ENCODE measurements around the gene FANK1. TPM values are rescaled to one million over a fixed set of nuclear protein-coding genes. Genes with fewer than 3 reads are reported as not detected.

The FANK1 gene
- total and polyA plus RNA-seq, 11 donors = 0.33 to 1.8 (median 0.44) TPM; not detected in 3

DNA sequence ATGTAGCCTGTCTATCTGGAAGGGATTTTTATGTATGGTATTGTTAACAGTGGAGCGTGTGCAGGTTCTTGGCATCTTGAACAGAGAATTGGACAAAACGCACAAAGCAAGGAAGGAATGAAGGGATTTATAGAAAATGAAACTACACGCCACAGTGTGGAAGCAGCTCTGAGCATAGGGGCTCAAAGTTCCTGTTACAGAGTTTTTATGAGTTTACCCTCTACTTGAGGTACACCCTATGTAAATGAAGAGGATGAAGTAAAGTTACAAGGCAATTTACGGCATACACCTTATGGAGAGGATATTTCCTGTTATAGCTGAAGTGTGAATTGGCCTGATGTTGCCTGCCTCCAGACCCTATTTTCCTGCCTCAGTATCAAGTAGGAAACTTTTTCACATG, 33.3 kb downstream of the FANK1 start:
- DNase-seq = no peak

DNA sequence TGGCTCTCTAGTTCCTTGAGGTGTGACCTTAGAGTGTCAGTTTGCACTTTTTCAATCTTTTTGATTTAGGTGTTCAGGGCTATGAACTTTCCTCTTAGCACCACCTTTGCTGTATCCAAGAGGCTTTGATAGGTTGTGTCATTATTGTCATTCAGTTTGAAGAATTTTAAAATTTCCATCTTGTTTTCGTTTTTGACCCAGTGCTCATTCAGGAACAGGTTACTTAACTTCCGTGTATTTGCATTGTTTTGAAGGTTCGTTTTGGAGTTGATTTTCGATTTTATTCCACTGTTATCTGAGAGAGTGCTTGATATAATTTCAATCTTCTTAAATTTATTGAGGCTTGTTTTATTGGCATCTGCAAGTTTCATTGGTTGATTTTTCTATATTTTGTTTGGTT, 37.3 kb downstream of the FANK1 start:
- H3K4me3 ChIP-seq = no peak overlapping the region
- H3K27me3 ChIP-seq = no peaks in the 10 kb centered on the region
- peaks cover 0 to 6% (median 0%) of the 10 kb centered on the region in 12 donors for H3K4me1 ChIP-seq
- H3K27ac ChIP-seq = no peak overlapping the region
- intact Hi-C loops (cut with DNase I) = loop anchor here in 2 of 10 donors (2.0 to 5.0 kb wide), 2 partner anchors 31 to 814 kb away; no protein-coding TSS in a partner anchor
- 60 to 71% (median 65%) methylated on average over 4 of the region's 4 CpGs for WGBS, 4 donors
- TF ChIP-seq, protein P1, sequence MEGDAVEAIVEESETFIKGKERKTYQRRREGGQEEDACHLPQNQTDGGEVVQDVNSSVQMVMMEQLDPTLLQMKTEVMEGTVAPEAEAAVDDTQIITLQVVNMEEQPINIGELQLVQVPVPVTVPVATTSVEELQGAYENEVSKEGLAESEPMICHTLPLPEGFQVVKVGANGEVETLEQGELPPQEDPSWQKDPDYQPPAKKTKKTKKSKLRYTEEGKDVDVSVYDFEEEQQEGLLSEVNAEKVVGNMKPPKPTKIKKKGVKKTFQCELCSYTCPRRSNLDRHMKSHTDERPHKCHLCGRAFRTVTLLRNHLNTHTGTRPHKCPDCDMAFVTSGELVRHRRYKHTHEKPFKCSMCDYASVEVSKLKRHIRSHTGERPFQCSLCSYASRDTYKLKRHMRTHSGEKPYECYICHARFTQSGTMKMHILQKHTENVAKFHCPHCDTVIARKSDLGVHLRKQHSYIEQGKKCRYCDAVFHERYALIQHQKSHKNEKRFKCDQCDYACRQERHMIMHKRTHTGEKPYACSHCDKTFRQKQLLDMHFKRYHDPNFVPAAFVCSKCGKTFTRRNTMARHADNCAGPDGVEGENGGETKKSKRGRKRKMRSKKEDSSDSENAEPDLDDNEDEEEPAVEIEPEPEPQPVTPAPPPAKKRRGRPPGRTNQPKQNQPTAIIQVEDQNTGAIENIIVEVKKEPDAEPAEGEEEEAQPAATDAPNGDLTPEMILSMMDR (IDR thresholded peaks at IDR 0.05) = no peak
- TF ChIP-seq POLR2A (IDR thresholded peaks at IDR 0.05) = no peak
- no peaks in the 10 kb centered on the region for H3K36me3 ChIP-seq
- peaks cover 0 to 6% (median 0%) of the 10 kb centered on the region in 12 donors for H3K9me3 ChIP-seq
- no peak for ATAC-seq
- DNase-seq = no peak

More for the DNA sequence above, 33.3 kb downstream of the FANK1 start:
- Histone ChIP-seq H3K36me3 (no peaks in the 10 kb centered on the region), H3K27ac (no peak overlapping the region), H3K9me3 (peaks cover 0 to 6% (median 0%) of the 10 kb centered on the region in 12 donors), H3K4me1 (peaks cover 0 to 6% (median 0%) of the 10 kb centered on the region in 12 donors), H3K27me3 (no peaks in the 10 kb centered on the region), H3K4me3 (no peak overlapping the region)
- whole genome bisulfite sequencing, 4 donors = 90 to 93% (median 91%) methylated on average over 4 of the region's 4 CpGs
- intact Hi-C loops (cut with DNase I) = loop anchor here in 1 of 10 donors (5.0 kb wide), 1 partner anchor 818 kb away; no protein-coding TSS in a partner anchor
- ATAC-seq = no peak
- no peak for TF ChIP-seq POLR2A (IDR thresholded peaks at IDR 0.05)
- TF ChIP-seq, protein P1 (IDR thresholded peaks at IDR 0.05) = no peak

DNA sequence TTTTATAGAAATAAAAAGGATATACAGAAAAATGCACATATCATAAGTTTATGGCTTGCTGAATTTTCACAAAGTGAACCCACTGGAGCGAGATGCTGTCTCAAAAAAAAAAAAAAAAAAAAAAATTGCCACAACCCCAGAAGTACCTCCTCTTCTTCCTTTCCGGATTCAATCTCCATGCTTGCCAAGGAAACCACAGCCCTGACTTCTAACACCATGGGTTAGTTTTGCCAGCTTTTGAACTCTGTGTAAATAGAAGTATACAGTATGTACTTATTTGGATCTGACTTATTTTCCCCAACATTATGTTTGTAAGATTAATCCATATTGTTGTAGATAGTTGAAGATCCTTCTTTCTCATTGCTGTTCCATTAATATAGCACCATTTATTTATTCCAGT, 40.0 kb downstream of the FANK1 start:
- Histone ChIP-seq H3K36me3 (no peaks in the 10 kb centered on the region), H3K4me3 (no peak overlapping the region), H3K4me1 (peaks cover 0 to 6% (median 0%) of the 10 kb centered on the region in 12 donors), H3K9me3 (peaks cover 0 to 2% (median 0%) of the 10 kb centered on the region in 12 donors), H3K27me3 (no peaks in the 10 kb centered on the region), H3K27ac (no peak overlapping the region)
- WGBS, 4 donors = 71 to 77% (median 74%) methylated on average over 2 of the region's 2 CpGs
- DNase-seq (no peak), ATAC-seq (no peak)
- intact Hi-C loops (cut with DNase I) = no loop called here
- TF ChIP-seq POLR2A (IDR thresholded peaks at IDR 0.05) = no peak
- TF ChIP-seq, protein P1 (IDR thresholded peaks at IDR 0.05) = no peak

DNA sequence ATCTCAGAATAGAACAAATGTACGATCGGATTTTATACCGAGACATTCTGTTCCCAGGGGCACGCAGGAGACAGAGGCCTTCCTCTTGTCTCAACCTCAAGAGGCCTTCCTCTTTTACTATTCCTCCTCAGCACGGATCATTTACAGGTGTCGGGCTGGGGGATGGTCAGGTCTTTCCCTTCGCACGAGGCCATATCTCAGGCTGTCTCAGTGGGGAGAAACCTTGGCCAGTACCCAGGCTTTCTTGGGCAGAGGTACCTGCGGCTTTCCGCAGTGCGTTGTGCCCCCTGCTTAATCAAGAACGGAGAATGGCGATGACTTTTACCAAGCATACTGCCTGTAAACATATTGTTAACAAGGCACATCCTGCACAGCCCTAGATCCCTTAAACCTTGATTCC, 44.2 kb downstream of the FANK1 start:
- Histone ChIP-seq H3K27me3 (no peaks in the 10 kb centered on the region), H3K4me1 (no peaks in the 10 kb centered on the region), H3K36me3 (no peaks in the 10 kb centered on the region), H3K9me3 (peaks cover 0 to 6% (median 0%) of the 10 kb centered on the region in 12 donors), H3K27ac (no peak overlapping the region), H3K4me3 (no peak overlapping the region)
- 65 to 77% (median 72%) methylated on average over 13 of the region's 13 CpGs for WGBS, 4 donors
- intact Hi-C loops (cut with DNase I) = no loop called here
- ATAC-seq (no peak), DNase-seq (no peak)
- no peak for TF ChIP-seq POLR2A (IDR thresholded peaks at IDR 0.05)
- TF ChIP-seq, protein P1 (IDR thresholded peaks at IDR 0.05) = no peak

Measured in heart left ventricle (tissue), 16 donors.